ENCODE measurements around the gene SIRT6. TPM values are rescaled to one million over a fixed set of nuclear protein-coding genes. Genes with fewer than 3 reads are reported as not detected.

Gene SIRT6
- total RNA-seq, 3 donors from 2014 or later: 60.9 to 138 (median 118) TPM

DNA sequence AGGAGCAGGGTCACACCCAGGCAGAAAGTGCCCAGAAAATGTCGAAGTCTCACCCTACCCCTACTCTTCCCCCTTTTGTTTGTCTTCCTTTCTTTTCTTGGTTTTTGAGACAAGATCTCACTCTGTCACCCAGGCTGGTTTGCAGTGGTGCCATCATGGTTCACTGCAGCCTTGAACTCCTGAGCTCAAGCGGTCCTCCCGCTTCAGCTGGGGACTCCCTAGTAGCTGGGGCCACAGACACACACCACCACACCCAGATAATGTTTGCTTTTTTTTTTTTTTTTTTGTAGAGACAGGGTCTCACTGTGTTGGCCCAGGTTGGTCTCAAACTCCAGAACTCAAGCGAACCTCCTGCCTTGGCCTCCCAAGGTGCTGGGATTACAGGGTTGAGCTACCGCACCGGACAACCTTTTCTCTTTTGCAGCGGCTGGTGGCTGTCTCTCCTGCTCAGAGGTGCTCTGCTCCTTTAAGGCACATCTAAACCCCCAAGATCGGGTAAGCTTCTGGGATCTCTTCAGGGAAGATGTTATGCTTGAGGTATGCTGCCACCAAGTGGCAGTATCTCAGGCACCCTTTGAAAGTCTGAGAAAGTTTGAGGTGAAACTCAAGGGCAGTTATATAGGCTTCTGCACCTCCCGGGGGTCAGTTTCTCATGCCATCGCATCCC lies 24.6 kb upstream of the SIRT6 start:
- intact Hi-C loops (cut with DNase I, micrococcal nuclease): no loop called here
- ATAC-seq (peak; percentile 53), DNase-seq (peak in 1 of 3 donors; percentile 36)
- TF ChIP-seq, protein P1, sequence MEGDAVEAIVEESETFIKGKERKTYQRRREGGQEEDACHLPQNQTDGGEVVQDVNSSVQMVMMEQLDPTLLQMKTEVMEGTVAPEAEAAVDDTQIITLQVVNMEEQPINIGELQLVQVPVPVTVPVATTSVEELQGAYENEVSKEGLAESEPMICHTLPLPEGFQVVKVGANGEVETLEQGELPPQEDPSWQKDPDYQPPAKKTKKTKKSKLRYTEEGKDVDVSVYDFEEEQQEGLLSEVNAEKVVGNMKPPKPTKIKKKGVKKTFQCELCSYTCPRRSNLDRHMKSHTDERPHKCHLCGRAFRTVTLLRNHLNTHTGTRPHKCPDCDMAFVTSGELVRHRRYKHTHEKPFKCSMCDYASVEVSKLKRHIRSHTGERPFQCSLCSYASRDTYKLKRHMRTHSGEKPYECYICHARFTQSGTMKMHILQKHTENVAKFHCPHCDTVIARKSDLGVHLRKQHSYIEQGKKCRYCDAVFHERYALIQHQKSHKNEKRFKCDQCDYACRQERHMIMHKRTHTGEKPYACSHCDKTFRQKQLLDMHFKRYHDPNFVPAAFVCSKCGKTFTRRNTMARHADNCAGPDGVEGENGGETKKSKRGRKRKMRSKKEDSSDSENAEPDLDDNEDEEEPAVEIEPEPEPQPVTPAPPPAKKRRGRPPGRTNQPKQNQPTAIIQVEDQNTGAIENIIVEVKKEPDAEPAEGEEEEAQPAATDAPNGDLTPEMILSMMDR (IDR thresholded peaks at IDR 0.05): no peak
- Histone ChIP-seq H3K9me3 (no peaks in the 10 kb centered on the region), H3K36me3 (ENCODE audit: low read depth) (no peaks in the 10 kb centered on the region), H3K4me3 (no peak overlapping the region), H3K4me1 (ENCODE audit: low read depth) (no peaks in the 10 kb centered on the region)

DNA sequence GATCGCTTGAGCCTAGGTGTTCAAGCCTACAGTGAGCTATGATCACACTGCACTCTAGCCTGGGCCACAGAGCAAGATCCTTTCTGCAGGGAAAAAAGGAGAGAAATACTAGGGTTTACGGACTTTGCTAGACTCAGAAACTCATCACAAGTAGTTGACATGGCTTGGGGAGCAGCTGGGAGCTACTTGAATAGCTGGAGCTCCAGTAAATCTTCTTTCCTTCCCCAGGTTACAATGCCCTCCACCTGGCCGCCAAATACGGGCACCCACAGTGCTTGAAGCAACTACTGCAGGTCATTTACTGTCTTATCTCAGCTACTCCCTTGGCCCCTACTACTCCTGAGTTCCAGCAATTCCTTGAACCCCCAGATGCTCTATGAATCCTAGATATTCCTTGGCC lies 19.4 kb upstream of the SIRT6 start:
- Histone ChIP-seq H3K36me3 (ENCODE audit: low read depth) (no peaks in the 10 kb centered on the region), H3K4me1 (ENCODE audit: low read depth) (peaks cover 3% of the 10 kb centered on the region), H3K9me3 (no peaks in the 10 kb centered on the region), H3K4me3 (no peak overlapping the region)
- DNase-seq: no peak
- no peak for ATAC-seq
- TF ChIP-seq, protein P1 (IDR thresholded peaks at IDR 0.05): no peak
- intact Hi-C loops (cut with DNase I, micrococcal nuclease): no loop called here

DNA sequence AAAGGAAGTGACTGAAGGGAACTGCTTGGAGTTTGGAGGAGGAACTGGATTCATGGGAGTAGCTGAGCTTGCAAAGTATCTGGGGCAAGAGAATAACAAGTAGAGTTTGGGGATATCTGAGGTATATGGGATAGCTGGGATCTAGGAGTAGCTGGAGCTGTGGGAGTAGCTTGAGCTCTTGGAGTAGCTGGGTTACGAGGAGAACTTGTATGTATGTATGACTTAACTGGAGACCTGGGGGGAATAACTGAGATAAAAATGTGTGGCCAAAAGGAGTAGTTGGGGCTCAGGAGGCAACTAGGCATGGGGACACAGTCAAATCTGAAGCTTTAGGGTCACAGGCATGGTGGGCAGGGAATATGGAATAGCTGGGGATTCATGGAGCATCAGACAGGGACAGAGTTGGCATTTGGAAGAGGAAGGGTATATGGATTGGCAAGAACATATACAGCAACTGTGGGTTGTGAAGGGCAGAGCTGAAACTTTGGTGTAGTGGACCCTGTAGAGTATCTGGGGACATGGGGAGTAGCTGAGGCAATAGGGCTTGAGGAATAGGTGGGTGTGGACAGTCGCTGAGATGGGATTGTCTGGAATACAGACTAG lies 18.7 kb upstream of the SIRT6 start:
- peaks cover 3% of the 10 kb centered on the region for H3K4me1 ChIP-seq (ENCODE audit: low read depth)
- H3K9me3 ChIP-seq: no peaks in the 10 kb centered on the region
- H3K36me3 ChIP-seq (ENCODE audit: low read depth): no peaks in the 10 kb centered on the region
- TF ChIP-seq, protein P1 (IDR thresholded peaks at IDR 0.05): no peak
- ATAC-seq: no peak
- DNase-seq: no peak
- no peak overlapping the region for H3K4me3 ChIP-seq
- intact Hi-C loops (cut with DNase I, micrococcal nuclease): no loop called here

DNA sequence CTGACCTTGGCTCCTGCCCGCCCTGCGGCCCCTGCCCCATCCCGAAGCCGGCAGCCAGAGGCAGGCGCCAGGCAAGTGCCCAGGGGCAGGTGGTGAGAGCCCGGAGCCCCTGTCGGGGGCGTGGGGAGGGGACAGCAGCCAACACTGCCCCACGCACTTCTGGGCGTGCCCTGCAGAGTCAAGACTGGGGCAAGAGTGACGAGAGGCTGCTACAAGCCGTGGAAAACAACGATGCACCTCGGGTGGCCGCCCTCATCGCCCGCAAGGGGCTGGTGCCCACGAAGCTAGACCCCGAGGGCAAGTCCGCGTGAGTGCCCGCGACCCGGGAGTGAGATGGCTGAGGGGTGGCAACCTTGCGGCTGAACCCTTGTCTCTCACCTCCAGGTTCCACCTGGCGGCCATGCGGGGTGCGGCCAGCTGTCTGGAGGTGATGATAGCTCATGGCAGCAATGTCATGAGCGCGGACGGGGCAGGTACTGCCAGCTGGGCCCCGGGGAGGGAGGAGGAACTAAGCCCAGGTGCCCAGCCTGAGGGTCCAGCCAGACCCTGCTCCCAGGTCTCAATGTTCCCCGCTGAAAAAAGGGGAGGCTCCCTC lies 17.4 kb upstream of the SIRT6 start:
- no peaks in the 10 kb centered on the region for H3K9me3 ChIP-seq
- intact Hi-C loops (cut with DNase I, micrococcal nuclease): no loop called here
- H3K4me1 ChIP-seq (ENCODE audit: low read depth): peaks cover 3% of the 10 kb centered on the region
- TF ChIP-seq, protein P1 (IDR thresholded peaks at IDR 0.05): no peak
- H3K4me3 ChIP-seq: no peak overlapping the region
- ATAC-seq: peak; percentile 70
- no peaks in the 10 kb centered on the region for H3K36me3 ChIP-seq (ENCODE audit: low read depth)
- peak in 2 of 3 donors; percentile 59 to 67 for DNase-seq

DNA sequence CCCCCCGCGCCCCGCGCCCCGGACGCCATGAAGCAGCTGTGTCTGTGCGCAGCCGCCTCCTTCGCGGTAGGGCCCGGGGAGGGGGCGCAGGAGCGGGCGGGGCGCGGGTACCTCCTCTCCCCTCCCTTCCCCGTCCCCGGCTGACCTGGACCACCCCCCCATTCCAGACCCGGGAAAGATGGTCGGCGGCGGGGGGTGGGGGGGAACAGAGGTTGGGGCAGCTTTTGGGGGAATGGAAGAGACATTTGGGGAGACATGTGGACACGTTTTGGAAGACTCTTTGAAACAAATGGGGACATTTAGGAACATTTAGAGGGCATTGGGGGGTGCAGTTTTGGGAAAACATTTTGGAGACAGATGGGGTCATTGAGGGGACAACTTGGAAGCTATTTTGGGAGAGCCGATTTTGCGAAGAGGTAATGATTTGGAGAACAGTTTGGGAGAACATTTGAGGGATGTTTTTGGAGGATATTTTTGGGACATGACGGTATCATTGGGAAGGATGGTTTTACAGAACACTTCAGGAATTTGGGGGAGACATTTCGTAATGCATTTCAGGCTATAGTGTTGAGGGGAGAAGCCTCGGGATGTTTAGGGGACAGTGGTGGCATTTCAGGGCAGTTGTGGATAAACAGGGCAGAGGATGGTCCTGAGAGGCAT lies 16.2 kb upstream of the SIRT6 start:
- no peak for ATAC-seq
- Histone ChIP-seq H3K36me3 (ENCODE audit: low read depth) (no peaks in the 10 kb centered on the region), H3K4me3 (no peak overlapping the region), H3K9me3 (no peaks in the 10 kb centered on the region), H3K4me1 (ENCODE audit: low read depth) (peaks cover 3% of the 10 kb centered on the region)
- no peak for DNase-seq
- TF ChIP-seq, protein P1 (IDR thresholded peaks at IDR 0.05): no peak
- intact Hi-C loops (cut with DNase I, micrococcal nuclease): no loop called here

All from mucosa of descending colon (tissue), 3 donors.